Caco-2 (cell line): Measurements from ENCODE around the gene ATXN8OS. TPM values are rescaled to one million over a fixed set of nuclear protein-coding genes. Genes with fewer than 3 reads are reported as not detected.

Source experiments
- BruUV-seq: library from RNA; stranded (reverse); fragments of 400-500 nt; replicated peaks from 2 replicates; lab custom pipeline; 2021; lab: Mats Ljungman, UMichigan
- CTCF ChIA-PET: fragments of 300-600 bp; sonication (Branson Sonifier 250); formaldehyde crosslinking; loops from one replicate; lab custom pipeline; 2022; ENCODE audit warnings: antibody characterized with exemption; lab: Charles Lee
- POLR2A ChIA-PET: fragments of 300-600 bp; sonication (Branson Sonifier 250); formaldehyde crosslinking; loops from one replicate; lab custom pipeline; 2022; ENCODE audit warnings: antibody characterized with exemption; lab: Charles Lee
- DNase-seq, 2 experiments: peaks; one replicate each; pipeline versions ENCODE4 v3.0.0 to v3.0.0-alpha.2; 2020 to 2022
- H3K27me3 ChIP-seq: replicated peaks from 2 replicates; pipeline ENCODE4 v1.6.0; 2011; ENCODE audit warnings: low read length; ENCODE audit not compliant: control insufficient read depth, insufficient read depth
- H3K36me3 ChIP-seq: 2 replicates; pipeline ENCODE4 v1.5.1; 2011; ENCODE audit warnings: low read length; ENCODE audit not compliant: control insufficient read depth, insufficient read depth
- H3K4me1 ChIP-seq: fragments of 250-450 bp; sonication (Bioruptor Pico); 2 replicates; pipeline ENCODE4 v1.5.1; 2020; ENCODE audit warnings: mild to moderate bottlenecking
- H3K4me3 ChIP-seq: 2 replicates; pipeline ENCODE4 v1.5.1; 2011; ENCODE audit warnings: low read depth, mild to moderate bottlenecking, control low read depth, low read length
- H3K9me3 ChIP-seq: fragments of 250-450 bp; sonication (Bioruptor Pico); 2 replicates; pipeline ENCODE4 v1.5.1; 2020; ENCODE audit warnings: mild to moderate bottlenecking, moderate library complexity
- H3K27ac Mint-ChIP-seq: one replicate; pipeline ENCODE4 v1.8.0; 2022; ENCODE audit warnings: mixed read lengths; ENCODE audit not compliant: unreplicated experiment
- H3K27me3 Mint-ChIP-seq: one replicate; pipeline ENCODE4 v1.8.0; 2022; ENCODE audit warnings: mixed read lengths; ENCODE audit not compliant: insufficient read depth, unreplicated experiment
- H3K36me3 Mint-ChIP-seq: one replicate; pipeline ENCODE4 v1.8.0; 2022; ENCODE audit warnings: mild to moderate bottlenecking, mixed read lengths; ENCODE audit not compliant: insufficient read depth, unreplicated experiment
- H3K4me1 Mint-ChIP-seq: one replicate; pipeline ENCODE4 v1.8.0; 2022; ENCODE audit warnings: low read depth, mixed read lengths; ENCODE audit not compliant: unreplicated experiment
- H3K4me3 Mint-ChIP-seq: one replicate; pipeline ENCODE4 v1.8.0; 2022; ENCODE audit warnings: mild to moderate bottlenecking, moderate library complexity, mixed read lengths; ENCODE audit not compliant: unreplicated experiment
- H3K9me3 Mint-ChIP-seq: one replicate; pipeline ENCODE4 v1.8.0; 2022; ENCODE audit warnings: mixed read lengths; ENCODE audit not compliant: unreplicated experiment
- intact Hi-C: fragments of 100-400 bp; cut with micrococcal nuclease; formaldehyde crosslinking; loops from one replicate; pipeline ENCODE4 v1.10.0; 2022; ENCODE audit not compliant: unreplicated experiment
- total RNA-seq: library from RNA; stranded (reverse); gene quantifications from 2 replicates; pipeline ENCODE4 v1.2.3, GENCODE V29; 2022
- TF ChIP-seq, protein P1 (sequence below), 2 experiments: fragments of 200-600 bp in 1 of 2; IDR thresholded peaks; 1 replicate in 1 of 2; 2 replicates in 1 of 2; pipeline versions ENCODE4 v1.5.1 to v1.8.0; 2011 to 2022; ENCODE audit warnings: antibody characterized with exemption in 1 of 2, control low read depth in 1 of 2, inconsistent platforms in 1 of 2, low read depth in 1 of 2, low read length in 1 of 2, mild to moderate bottlenecking in 1 of 2, moderate library complexity in 1 of 2; ENCODE audit not compliant: insufficient read depth in 1 of 2, severe bottlenecking in 1 of 2, unreplicated experiment in 1 of 2

The ATXN8OS gene
- total RNA-seq, 1 experiment from 2014 or later, result not detected

DNA sequence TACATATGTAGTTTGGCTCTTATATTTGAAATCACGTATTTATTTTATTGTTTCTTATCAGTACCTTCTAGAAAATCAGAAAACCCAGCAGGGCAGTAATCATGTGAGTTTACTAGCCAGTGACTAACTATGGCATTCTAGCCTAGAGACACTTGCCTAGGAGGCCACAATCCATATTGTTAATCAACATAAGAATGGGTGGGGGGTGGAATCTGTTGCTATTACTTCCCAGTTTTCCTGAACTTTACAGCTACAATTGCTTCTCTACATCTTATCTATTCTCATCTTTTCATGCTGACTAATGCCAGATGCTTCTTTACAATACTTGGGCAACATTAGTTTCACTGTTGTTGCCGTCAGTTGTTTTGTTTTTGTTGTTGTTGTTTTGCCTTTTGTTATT lies 18.7 kb upstream of the ATXN8OS start:
- Mint-ChIP-seq H3K4me3 (no peak overlapping the region), H3K4me1 (no peaks in the 10 kb centered on the region), H3K27ac (no peak overlapping the region), H3K9me3 (no peaks in the 10 kb centered on the region), H3K36me3 (no peaks in the 10 kb centered on the region), H3K27me3 (peaks cover 2% of the 10 kb centered on the region)
- Histone ChIP-seq H3K4me3 (no peak overlapping the region), H3K9me3 (no peaks in the 10 kb centered on the region), H3K27me3 (no peaks in the 10 kb centered on the region), H3K4me1 (no peaks in the 10 kb centered on the region), H3K36me3 (no peaks in the 10 kb centered on the region)
- BruUV-seq, result no TSS peak
- intact Hi-C loops, result no loop called here
- ChIA-PET POLR2A (no interaction called here), CTCF (no interaction called here)
- TF ChIP-seq, protein P1, sequence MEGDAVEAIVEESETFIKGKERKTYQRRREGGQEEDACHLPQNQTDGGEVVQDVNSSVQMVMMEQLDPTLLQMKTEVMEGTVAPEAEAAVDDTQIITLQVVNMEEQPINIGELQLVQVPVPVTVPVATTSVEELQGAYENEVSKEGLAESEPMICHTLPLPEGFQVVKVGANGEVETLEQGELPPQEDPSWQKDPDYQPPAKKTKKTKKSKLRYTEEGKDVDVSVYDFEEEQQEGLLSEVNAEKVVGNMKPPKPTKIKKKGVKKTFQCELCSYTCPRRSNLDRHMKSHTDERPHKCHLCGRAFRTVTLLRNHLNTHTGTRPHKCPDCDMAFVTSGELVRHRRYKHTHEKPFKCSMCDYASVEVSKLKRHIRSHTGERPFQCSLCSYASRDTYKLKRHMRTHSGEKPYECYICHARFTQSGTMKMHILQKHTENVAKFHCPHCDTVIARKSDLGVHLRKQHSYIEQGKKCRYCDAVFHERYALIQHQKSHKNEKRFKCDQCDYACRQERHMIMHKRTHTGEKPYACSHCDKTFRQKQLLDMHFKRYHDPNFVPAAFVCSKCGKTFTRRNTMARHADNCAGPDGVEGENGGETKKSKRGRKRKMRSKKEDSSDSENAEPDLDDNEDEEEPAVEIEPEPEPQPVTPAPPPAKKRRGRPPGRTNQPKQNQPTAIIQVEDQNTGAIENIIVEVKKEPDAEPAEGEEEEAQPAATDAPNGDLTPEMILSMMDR (IDR thresholded peaks at IDR 0.05; ENCODE audit: insufficient read depth in 1 of 2, low read depth in 1 of 2, low read length in 1 of 2, severe bottlenecking in 1 of 2, unreplicated experiment in 1 of 2), result no peak
- DNase-seq, result no peak

DNA sequence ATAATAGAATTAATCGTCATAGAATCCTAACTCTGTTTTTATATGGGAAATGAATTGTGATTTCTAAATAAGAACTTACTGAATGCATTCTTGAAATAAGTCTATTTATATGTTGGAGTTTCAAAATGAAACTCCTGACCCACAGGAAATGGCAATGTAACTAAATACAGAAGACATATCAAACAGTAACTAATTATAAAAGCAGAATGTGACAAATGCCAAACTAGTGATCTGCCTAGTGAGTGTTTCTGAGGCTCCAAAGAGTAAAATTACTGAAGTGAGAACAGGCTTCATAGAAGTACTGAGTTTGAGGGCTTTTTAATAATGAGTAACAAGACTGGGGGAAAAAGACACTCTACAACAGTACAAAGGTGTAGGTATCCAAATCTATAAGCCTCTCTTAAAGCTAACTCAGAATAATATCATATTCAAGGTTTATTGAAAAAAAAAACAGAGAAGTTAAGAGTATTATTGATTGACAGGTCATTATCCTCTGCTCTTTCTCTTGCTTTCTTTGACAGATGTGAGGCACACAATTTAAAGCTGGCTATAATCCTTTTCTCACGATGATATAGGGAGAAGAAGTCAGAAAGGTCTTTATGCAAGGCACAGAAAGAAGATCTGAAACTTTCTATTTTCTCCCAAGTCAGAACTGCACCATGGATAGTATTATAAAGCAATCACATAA lies 17.4 kb upstream of the ATXN8OS start:
- Mint-ChIP-seq H3K4me1 (no peaks in the 10 kb centered on the region), H3K27ac (no peak overlapping the region), H3K4me3 (no peak overlapping the region), H3K36me3 (no peaks in the 10 kb centered on the region), H3K27me3 (peaks cover 2% of the 10 kb centered on the region), H3K9me3 (no peaks in the 10 kb centered on the region)
- Histone ChIP-seq H3K9me3 (no peaks in the 10 kb centered on the region), H3K36me3 (no peaks in the 10 kb centered on the region), H3K27me3 (no peaks in the 10 kb centered on the region), H3K4me3 (no peak overlapping the region), H3K4me1 (no peaks in the 10 kb centered on the region)
- TF ChIP-seq, protein P1 (IDR thresholded peaks at IDR 0.05; ENCODE audit: insufficient read depth in 1 of 2, low read depth in 1 of 2, low read length in 1 of 2, severe bottlenecking in 1 of 2, unreplicated experiment in 1 of 2), result no peak
- POLR2A ChIA-PET, result no interaction called here
- BruUV-seq, result no TSS peak
- intact Hi-C loops, result loop anchor here (10.0 kb wide), 1 partner anchor 555 kb away; no protein-coding TSS in a partner anchor
- no peak for DNase-seq
- CTCF ChIA-PET, result no interaction called here

DNA sequence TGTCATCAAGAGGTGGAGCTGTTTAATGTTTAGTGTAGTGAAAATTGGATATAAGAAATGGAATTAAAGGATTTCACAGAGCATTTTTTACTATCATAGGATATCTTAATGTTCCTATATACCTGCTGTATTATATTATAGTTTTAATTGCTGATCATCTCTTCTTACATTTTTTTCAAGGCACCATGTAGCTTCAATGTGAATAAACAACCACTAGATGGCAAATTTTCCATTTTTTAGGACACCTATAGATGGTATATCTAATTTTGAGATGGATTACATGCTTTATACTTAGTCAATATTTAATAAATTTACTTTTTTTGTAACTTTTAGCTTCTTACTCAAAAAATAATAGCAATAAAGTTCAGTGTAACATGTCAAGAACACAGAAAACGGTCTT lies 9.0 kb upstream of the ATXN8OS start:
- Mint-ChIP-seq H3K27me3 (no peaks in the 10 kb centered on the region), H3K9me3 (no peaks in the 10 kb centered on the region), H3K27ac (no peak overlapping the region), H3K36me3 (no peaks in the 10 kb centered on the region), H3K4me1 (no peaks in the 10 kb centered on the region), H3K4me3 (no peak overlapping the region)
- no TSS peak for BruUV-seq
- POLR2A ChIA-PET, result no interaction called here
- Histone ChIP-seq H3K4me3 (no peak overlapping the region), H3K4me1 (no peaks in the 10 kb centered on the region), H3K9me3 (no peaks in the 10 kb centered on the region), H3K36me3 (no peaks in the 10 kb centered on the region), H3K27me3 (no peaks in the 10 kb centered on the region)
- intact Hi-C loops, result loop anchor here (1.0 to 10.0 kb wide), 3 partner anchors 212 to 564 kb away; no protein-coding TSS in a partner anchor
- TF ChIP-seq, protein P1 (IDR thresholded peaks at IDR 0.05; ENCODE audit: insufficient read depth in 1 of 2, low read depth in 1 of 2, low read length in 1 of 2, severe bottlenecking in 1 of 2, unreplicated experiment in 1 of 2), result peak; percentile 46 to 47
- DNase-seq, result peak in 1 of 2 experiments; percentile 7
- CTCF ChIA-PET, result interaction anchor here (0.8 to 1.0 kb wide), 2 partner anchors 18 to 212 kb away, joined by 4 read pairs; no protein-coding TSS in a partner anchor
